IMR-90 (cell line): ENCODE results near the gene RAB40C. TPM values are rescaled to one million over a fixed set of nuclear protein-coding genes. Genes with fewer than 3 reads are reported as not detected.

Experiments used
- ATAC-seq: fragments of 200-7000 bp; cut with Tn5 transposase; 2 replicates; pipeline ENCODE4 v1.9.1; 2020; ENCODE audit warnings: low read depth, mild to moderate bottlenecking, moderate library complexity
- BruUV-seq: library from RNA; stranded (reverse); fragments of 400-500 nt; replicated peaks from 2 replicates; lab custom pipeline; 2021; lab: Mats Ljungman, UMichigan
- CTCF ChIA-PET: fragments of 300-600 bp; formaldehyde crosslinking; extraction: SDS; loops from one replicate; lab custom pipeline; 2021; ENCODE audit warnings: antibody characterized with exemption; lab: Yijun Ruan, JAX
- POLR2A ChIA-PET: fragments of 300-600 bp; sonication (Branson Sonifier 250); formaldehyde crosslinking; loops from one replicate; lab custom pipeline; 2022; ENCODE audit warnings: antibody characterized with exemption; ENCODE audit not compliant: unreplicated experiment; lab: Charles Lee
- DNase-seq: peaks from one replicate; pipeline ENCODE4 v3.0.0; 2013
- H2AFZ ChIP-seq: replicated peaks from 2 replicates; pipeline ENCODE3; 2013; ENCODE audit warnings: low read length, mild to moderate bottlenecking; ENCODE audit not compliant: poor library complexity
- H2AK5ac ChIP-seq: 2 replicates; pipeline ENCODE4 v1.6.1; 2013; ENCODE audit warnings: low read depth, low read length, inconsistent platforms
- H2AK9ac ChIP-seq: replicated peaks from 2 replicates; pipeline ENCODE3; 2013; ENCODE audit warnings: mild to moderate bottlenecking, low read depth, low read length, moderate library complexity; ENCODE audit not compliant: poor library complexity
- H2BK120ac ChIP-seq: 2 replicates; pipeline ENCODE4 v1.6.1; 2013; ENCODE audit warnings: low read depth, low read length, inconsistent platforms
- H2BK15ac ChIP-seq: 3 replicates; pipeline ENCODE4 v1.6.1; 2013; ENCODE audit warnings: low read depth, low read length, inconsistent platforms
- H2BK20ac ChIP-seq: 2 replicates; pipeline ENCODE4 v1.6.1; 2013; ENCODE audit warnings: low read depth, mild to moderate bottlenecking, inconsistent platforms, low read length, moderate library complexity
- H2BK5ac ChIP-seq: 2 replicates; pipeline ENCODE4 v1.6.1; 2013; ENCODE audit warnings: mild to moderate bottlenecking, low read depth, low read length, inconsistent platforms; ENCODE audit not compliant: poor library complexity, severe bottlenecking
- H3K14ac ChIP-seq: replicated peaks from 2 replicates; pipeline ENCODE4 v1.6.1; 2013; ENCODE audit warnings: low read depth, low read length, inconsistent platforms
- H3K18ac ChIP-seq: 2 replicates; pipeline ENCODE4 v1.6.1; 2013; ENCODE audit warnings: low read depth, low read length, control low read depth
- H3K23ac ChIP-seq: 2 replicates; pipeline ENCODE4 v1.6.1; 2013; ENCODE audit warnings: low read depth, low read length, inconsistent platforms
- H3K27ac ChIP-seq: 2 replicates; pipeline ENCODE4 v1.5.1; 2013; ENCODE audit warnings: mild to moderate bottlenecking, control low read depth, low read length; ENCODE audit not compliant: insufficient read depth
- H3K27me3 ChIP-seq: 2 replicates; pipeline ENCODE4 v1.6.1; 2013; ENCODE audit warnings: low read length; ENCODE audit not compliant: control insufficient read depth, insufficient read depth
- H3K36me3 ChIP-seq: 2 replicates; pipeline ENCODE4 v1.6.1; 2013; ENCODE audit warnings: low read length, mixed read lengths; ENCODE audit not compliant: control insufficient read depth, insufficient read depth
- H3K4ac ChIP-seq: 2 replicates; pipeline ENCODE4 v1.6.1; 2013; ENCODE audit warnings: low read depth, low read length, inconsistent platforms
- H3K4me1 ChIP-seq: 2 replicates; pipeline ENCODE4 v1.6.1; 2013; ENCODE audit warnings: low read length, mixed read lengths; ENCODE audit not compliant: control insufficient read depth, insufficient read depth
- H3K4me2 ChIP-seq: 2 replicates; pipeline ENCODE4 v1.6.1; 2013; ENCODE audit warnings: low read depth, mild to moderate bottlenecking, control low read depth, low read length, moderate library complexity
- H3K4me3 ChIP-seq: 2 replicates; pipeline ENCODE4 v1.5.1; 2013; ENCODE audit warnings: low read depth, mild to moderate bottlenecking, control low read depth, low read length, moderate library complexity; ENCODE audit not compliant: insufficient read depth
- H3K56ac ChIP-seq: 2 replicates; pipeline ENCODE4 v1.6.1; 2013; ENCODE audit warnings: low read length, inconsistent platforms; ENCODE audit not compliant: insufficient read depth; ENCODE audit errors: extremely low read depth
- H3K79me1 ChIP-seq, 2 experiments: 2 replicates each; pipeline ENCODE4 v1.6.1; 2013; ENCODE audit warnings: low read length in 2 of 2, inconsistent platforms in 1 of 2, low read depth in 1 of 2
- H3K9ac ChIP-seq: 2 replicates; pipeline ENCODE4 v1.6.1; 2013; ENCODE audit warnings: low read depth, low read length, control low read depth
- H3K9me1 ChIP-seq: 2 replicates; pipeline ENCODE4 v1.6.1; 2013; ENCODE audit warnings: low read length, inconsistent platforms; ENCODE audit not compliant: insufficient read depth
- H3K9me3 ChIP-seq: 2 replicates; pipeline ENCODE4 v1.6.1; 2013; ENCODE audit warnings: low read length; ENCODE audit not compliant: control insufficient read depth, insufficient read depth
- H4K20me1 ChIP-seq: 2 replicates; pipeline ENCODE4 v1.6.1; 2013; ENCODE audit warnings: low read length, inconsistent platforms; ENCODE audit not compliant: insufficient read depth
- H4K5ac ChIP-seq: 2 replicates; pipeline ENCODE4 v1.6.1; 2013; ENCODE audit warnings: mild to moderate bottlenecking, low read depth, low read length, control low read depth
- H4K8ac ChIP-seq, 2 experiments: 2 replicates each; pipeline ENCODE4 v1.6.1; 2013; ENCODE audit warnings: low read depth in 2 of 2, low read length in 2 of 2, control low read depth in 1 of 2, inconsistent platforms in 1 of 2
- H4K91ac ChIP-seq: 2 replicates; pipeline ENCODE4 v1.6.1; 2013; ENCODE audit warnings: low read depth, low read length, inconsistent platforms; ENCODE audit not compliant: insufficient read depth
- FOS ChIP-seq: fragments of 150-350 bp; IDR thresholded peaks from 2 replicates; pipeline ENCODE4 v1.6.1; 2016; ENCODE audit warnings: low read depth, low read length
- MAZ ChIP-seq: IDR thresholded peaks from 2 replicates; pipeline ENCODE4 v1.6.1; 2012; ENCODE audit warnings: low read depth, mild to moderate bottlenecking, low read length, improper control_type of control experiment, moderate library complexity, borderline replicate concordance
- WGBS, 2 experiments: methylation state at CpG; one replicate each; pipeline versions ENCODE4 v1.1.5 to v1.1.7; 2013; ENCODE audit warnings: missing lambda C conversion rate in 2 of 2; ENCODE audit not compliant: insufficient read length in 1 of 2; ENCODE audit errors: extremely low coverage in 2 of 2; 5-methylcytosine and 5-hydroxymethylcytosine counted together
- dilution Hi-C: fragments of 300-500 bp; cut with HindIII; formaldehyde crosslinking; loops from one replicate; pipeline ENCODE4 v1.14.3; 2018; ENCODE audit warnings: low sequenced_read_pairs; ENCODE audit not compliant: unreplicated experiment
- in situ Hi-C: fragments of 300-500 bp; cut with MboI; formaldehyde crosslinking; loops from 3 replicates; pipeline ENCODE4 v1.14.3; 2019; ENCODE audit warnings: low sequenced_read_pairs, inconsistent platforms, mixed read lengths
- intact Hi-C: fragments of 100-400 bp; cut with micrococcal nuclease; formaldehyde crosslinking; loops from 2 replicates; pipeline ENCODE4 v1.10.0; 2022
- polyA plus RNA-seq, 3 experiments: library from polyadenylated mRNA; depleted of rRNA; stranded (reverse); fragments of >200 nt; gene quantifications; 2 replicates each; pipeline ENCODE4 v1.2.3, GENCODE V29; 2012; ENCODE audit warnings: low replicate concordance in 1 of 3
- total RNA-seq: library from RNA; depleted of rRNA; stranded (reverse); fragments of >200 nt; gene quantifications from 2 replicates; pipeline ENCODE4 v1.2.3, GENCODE V29; 2012

The RAB40C gene
- total and polyA plus RNA-seq, 2 of the 4 experiments (the other 2 are of a cell fraction) = 6.8 to 13.7 TPM

DNA sequence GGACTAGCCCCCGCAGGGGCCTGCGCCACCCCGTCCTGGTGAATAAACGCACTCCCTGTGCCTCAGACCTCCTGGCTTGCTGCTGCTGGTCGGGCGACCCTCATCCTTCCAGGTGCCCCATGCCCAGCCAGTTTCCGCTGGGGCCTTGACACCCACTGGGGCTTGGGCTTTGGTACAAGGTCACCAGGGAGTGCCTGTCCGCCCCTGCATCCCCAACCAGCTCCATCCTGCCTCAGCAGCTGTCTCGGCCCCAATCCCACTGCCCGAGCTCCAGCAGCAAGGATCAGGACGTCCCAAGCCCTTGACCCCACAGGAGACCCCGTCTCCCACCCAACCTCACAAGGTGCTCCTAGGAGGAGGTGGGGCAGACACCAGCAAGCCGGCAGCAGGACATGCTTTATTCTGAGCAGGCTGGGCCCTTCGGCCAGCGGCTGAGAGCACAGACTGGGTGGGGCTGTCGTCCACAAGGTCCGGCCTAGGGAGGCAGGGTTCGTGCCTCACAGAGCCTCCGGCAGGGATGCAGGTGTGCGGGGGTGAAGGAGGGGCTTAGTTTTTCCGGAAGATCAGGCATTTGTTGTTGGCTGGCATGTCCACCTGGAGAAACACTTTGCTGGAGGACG is 44.3 kb downstream of the RAB40C start:
- Histone ChIP-seq H3K23ac (no peak overlapping the region), H3K9me3 (no peaks in the 10 kb centered on the region), H3K4me3 (no peak overlapping the region), H3K4me2 (no peak overlapping the region), H2AK5ac (no peak overlapping the region), H3K36me3 (peaks cover 12% of the 10 kb centered on the region; the same call in 1 of the 2 replicates), H2BK15ac (no peak overlapping the region), H3K14ac (no peak overlapping the region), H4K8ac (no peak overlapping the region), H2BK20ac (no peak overlapping the region), H4K5ac (no peak overlapping the region), H3K27me3 (no peaks in the 10 kb centered on the region), H2AFZ (peak overlapping the region; percentile 5), H3K9ac (no peak overlapping the region), H4K91ac (no peak overlapping the region), H2BK120ac (no peak overlapping the region), H3K4me1 (peaks cover 25% of the 10 kb centered on the region), H3K18ac (no peak overlapping the region), H4K20me1 (peaks cover 4% of the 10 kb centered on the region), H3K9me1 (peaks cover 8% of the 10 kb centered on the region; the same call in 1 of the 2 replicates), H3K4ac (no peak overlapping the region), H3K79me1 (peaks cover 0 to 17% of the 10 kb centered on the region in 2 experiments; a peak in 2 of 4 replicates), H2BK5ac (no peak overlapping the region), H3K27ac (no peak overlapping the region), H3K56ac (no peak overlapping the region), H2AK9ac (peak overlapping the region; percentile 50)
- TF ChIP-seq FOS (no peak), MAZ (no peak)
- in situ Hi-C loops (no loop called here), intact Hi-C loops (no loop called here), dilution Hi-C loops (no loop called here)
- ATAC-seq (no peak), DNase-seq (no peak)
- POLR2A ChIA-PET = no interaction called here
- WGBS, 2 experiments = 97% methylated on average over 6 of the region's 22 CpGs; no CpG with 5 or more reads in 1 of the 2 experiments
- CTCF ChIA-PET = no interaction called here
- BruUV-seq = no TSS peak
